Measurements from ENCODE around the gene SCGB1A1.

- no peak for TF ChIP-seq POLR2A (IDR thresholded peaks at IDR 0.05)
- no peak for TF ChIP-seq CTCF (IDR thresholded peaks at IDR 0.05)
Measured at GRCh38 chr11:62390722-62391121, 28.1 kb upstream of the SCGB1A1 start.
